GM18520 (cell line): ENCODE measurements around the gene CDH22.

Experiments used
- ATAC-seq: cut with Tn5 transposase; IDR thresholded peaks from one replicate; pipeline ENCODE4 v1.9.1; 2021; ENCODE audit not compliant: unreplicated experiment

The CDH22 gene

DNA sequence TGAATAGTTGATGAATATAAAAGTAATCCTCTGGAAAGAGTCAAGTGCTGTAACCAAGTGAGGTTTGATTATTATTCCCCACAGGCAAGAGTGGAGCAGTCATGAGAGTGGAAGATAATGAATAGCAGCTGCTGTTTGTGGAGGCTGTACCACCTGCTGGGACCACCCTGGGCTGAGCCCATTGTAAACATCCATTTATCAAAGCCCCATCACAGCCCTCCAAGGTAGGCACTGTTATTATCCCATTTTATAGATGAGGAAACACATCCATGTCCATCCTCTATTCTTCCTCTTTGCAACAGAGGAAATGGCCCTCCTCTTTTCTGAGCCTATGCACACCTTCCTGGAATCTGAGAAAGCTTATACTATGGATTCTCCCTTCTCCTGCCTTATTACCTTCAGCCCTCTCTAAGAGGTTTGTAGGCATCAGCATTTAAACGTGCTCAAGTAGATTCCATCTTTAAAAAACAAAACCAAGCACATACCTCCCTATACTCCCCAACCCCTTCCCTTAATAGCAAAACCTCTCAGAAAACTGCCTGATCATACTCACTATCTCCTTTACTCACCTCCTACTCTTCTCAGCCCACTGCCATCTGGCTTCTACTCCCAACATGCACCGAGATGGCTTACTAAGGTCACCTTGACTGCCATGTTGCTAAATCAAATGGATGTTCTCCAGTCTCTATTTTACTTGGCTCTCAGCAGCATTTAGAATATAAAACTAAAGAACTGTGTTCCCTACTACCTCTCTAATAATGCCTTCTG, 37.1 kb downstream of the CDH22 start:
- no peak for ATAC-seq

DNA sequence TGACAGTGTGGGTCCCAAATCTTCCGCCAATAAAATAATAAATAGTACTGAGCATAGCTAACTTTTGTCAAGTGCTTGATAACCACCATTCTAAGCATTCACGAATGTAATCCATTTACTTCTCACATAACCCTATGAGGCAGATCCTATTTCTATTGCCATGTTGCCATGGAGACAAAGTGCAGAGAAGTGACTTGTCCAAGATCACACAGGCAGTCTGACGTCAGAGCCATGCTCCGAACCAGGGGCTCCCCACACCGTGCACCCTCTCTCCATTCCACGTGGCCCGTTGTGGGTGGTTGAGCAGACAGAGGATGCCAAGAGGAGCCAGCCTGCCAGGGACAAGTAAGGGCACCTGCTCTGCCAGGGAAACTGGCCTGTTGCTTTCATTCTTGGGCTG, 38.9 kb downstream of the CDH22 start:
- ATAC-seq = no peak

DNA sequence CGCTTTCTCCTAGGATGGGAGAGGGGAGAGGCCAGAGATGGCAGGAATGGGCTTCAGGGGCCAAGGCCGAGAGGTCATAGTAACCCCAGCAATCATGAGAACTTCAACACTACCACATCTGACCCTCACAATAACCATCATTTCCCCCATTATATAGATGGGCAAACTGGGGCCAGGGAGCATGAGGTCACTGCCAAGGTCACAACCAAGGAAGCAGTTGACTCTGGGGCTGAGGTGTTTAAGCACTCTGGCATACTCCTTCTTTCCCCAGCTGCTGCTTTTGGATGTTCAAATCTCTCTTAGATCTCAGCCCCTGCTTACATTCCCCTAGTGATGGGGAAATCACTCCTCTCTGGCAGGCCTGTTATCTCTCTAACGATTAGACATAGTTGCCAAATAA, 39.6 kb downstream of the CDH22 start:
- no peak for ATAC-seq

DNA sequence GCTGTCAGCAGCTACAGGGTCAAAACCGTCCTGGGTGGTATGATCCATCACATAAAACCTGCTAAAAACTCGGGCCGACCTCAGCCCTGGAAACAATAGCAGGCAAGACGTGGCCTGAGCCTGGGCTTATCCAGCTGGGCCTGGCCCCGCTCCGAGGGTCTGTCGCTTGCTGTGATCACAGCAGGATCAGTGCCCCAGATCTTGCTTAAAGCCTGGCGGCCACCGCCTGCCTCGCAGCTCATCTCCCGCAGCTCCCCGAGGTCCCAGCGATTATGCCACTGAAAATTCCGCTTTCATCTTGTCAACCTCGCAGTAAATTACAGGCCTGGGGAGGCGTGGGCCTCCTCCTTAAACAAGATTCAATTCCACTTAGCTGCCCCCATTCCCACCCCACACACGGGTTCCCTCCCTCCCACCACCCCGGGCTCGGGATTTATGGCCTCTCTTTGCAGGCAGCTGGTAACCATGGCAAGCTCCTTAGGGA, 40.1 kb downstream of the CDH22 start:
- ATAC-seq = no peak

DNA sequence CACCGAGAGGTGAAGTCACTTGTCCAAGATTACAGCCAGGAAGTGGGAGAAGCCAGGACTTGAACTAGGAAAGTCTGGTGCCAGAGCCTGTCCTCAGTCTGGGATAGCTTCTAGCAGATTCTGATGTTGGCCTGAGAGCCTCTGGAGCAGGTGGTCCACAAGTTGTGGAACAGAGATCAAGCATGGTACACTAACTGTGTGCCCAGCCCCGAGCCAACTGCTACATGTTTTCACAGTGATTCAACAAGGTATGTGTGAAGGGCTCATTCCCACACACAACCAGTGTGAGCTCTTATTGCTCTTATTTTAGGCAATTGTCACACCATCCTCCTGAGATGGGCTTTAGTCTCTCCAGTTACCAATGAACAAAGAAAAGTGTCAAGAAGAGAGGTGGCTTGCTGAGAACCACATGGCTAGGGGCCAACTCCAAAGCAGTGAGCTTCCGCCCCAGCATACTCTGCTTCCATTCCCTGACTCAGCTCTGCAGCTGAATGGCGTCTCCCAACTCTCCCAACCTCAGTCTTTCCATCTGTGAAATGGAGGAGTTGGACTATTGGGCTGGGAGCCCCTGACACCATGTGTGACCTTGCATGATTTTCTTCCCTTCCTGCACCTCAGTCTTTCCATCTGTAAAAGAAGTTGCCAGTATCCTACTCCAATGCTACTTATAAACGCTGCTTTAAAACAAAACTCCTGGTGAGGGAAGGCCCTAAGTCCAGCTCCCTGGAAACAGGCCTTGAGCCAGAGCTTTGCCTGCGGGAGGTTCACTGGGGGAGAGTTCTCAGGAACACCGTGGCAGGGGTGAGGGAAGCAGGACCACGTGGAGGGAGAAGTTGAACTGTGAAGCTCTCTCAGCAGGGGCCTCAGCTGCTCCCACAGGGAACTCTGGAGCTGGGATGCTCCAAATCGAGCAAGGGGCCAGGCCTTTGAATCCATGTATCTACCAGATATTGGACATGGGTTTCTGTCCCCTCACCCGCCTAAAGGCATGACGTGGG, 40.9 kb downstream of the CDH22 start:
- no peak for ATAC-seq

DNA sequence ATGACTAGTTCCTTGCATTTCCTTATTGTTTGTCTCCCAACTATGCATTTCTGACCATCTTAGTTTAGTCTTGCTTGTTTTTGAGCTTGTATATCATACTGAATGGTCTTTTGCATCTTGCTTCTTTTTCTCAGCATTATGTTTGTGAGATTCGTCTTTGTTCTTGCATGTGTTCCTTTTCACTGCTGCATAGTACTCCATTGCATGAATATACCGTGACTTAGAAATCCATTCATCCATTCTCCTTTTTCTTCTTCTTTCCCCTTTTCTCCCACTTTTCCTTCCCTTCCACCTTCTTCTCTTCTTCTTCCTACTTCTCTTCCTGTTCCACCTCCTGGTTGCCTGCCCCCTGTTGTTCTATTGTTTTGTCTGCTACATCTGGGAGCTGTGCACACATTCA, 42.8 kb downstream of the CDH22 start:
- no peak for ATAC-seq

DNA sequence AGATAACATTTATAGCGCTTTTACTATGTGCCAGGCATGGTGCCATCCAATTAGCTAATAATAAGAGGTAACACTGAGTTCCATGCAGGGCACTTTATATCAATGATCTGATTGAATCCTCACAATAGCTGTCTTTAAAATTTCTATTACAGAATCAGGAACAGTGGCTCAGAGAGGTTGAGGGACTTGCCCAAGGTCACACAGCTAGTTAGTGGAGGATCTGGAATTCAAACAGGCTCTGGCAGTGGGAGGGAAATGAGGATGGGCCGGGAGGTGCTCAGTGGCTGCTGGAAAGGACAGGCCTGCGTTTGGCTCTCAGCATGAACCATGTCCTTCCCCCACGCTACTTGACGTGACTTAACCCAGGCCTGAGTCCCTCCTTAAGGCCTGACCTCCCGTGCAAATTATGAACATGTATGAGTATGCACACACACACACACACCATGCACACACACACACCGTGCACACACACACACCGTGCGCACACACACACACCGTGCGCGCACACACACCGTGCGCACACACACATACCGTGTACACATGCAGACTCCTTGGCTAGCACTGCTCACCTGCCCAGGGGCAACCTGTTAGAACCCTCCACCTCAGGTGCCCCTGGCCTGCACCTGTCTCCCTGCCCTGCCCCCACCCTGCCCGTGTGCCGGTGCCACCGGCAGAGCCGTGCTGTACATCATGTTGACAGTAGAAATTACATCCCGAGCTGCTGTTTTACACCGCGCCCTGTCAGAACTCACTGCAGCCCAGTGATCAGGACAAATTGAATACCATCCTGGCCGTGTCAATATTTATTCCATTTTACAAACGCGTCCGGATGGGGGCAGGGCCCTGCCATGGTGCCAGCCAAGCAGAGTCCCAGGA, 43.7 kb downstream of the CDH22 start:
- no peak for ATAC-seq

DNA sequence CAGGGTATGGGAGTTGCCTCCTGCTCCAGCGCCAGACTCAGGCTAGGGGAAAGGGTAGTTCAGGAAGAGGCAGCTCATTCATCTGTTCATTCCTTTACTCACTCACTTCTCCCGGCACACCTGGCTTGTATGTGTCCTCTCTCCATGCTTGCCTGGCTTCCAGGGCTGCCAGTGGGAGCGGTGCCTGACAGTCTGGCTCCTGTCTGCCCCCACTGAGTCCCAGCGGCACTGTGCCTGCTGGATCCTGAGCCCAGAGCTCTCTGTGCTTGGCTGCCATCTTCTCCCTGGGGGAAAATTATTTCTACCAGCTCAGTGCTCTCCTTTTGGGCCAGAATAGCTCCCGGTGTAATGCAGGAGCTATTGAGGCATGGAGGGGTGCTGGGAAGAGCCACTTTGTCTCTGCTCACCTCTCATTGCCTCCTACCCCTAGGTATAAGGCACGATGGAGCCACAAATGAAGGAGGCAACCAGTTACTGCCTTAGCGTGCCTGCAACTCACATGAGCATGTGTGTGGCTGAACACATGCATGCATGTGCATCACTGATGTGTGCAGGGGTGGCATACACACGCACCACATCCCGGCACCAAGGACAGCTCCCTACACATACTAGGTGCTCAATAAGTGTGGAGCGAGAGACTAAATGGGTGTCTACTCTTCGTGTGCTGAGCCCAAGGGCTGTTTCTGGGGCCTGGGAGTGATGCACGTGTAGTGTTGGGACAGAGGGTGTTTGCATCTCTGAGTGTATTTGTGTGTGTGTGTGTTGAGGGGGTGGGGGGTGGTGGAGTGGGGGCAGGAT, 46.6 kb downstream of the CDH22 start:
- no peak for ATAC-seq

DNA sequence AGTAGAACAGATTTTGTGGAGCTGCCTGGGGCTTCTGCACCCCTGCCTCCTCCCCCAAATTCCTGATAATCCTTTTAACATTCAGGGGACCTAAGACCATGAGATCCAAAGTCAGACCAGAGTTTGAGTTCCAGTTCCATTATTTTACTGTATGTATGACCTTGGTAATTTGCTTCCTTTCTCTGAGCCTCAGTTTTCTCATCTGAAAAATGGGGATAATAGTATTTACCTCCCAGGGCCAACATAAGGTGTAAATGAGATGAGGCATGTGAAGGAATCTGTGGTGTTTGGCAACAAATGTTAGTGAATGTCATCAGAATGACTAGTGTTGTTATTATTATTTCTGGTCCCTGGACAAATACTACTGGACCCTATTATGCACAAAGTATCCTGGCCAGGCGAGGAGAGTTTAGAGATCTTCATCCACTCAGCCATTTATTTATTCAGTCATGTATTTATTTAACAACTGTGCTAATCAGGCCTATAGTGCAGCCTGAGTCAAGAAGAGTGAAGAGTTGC, 47.3 kb downstream of the CDH22 start:
- ATAC-seq = no peak

DNA sequence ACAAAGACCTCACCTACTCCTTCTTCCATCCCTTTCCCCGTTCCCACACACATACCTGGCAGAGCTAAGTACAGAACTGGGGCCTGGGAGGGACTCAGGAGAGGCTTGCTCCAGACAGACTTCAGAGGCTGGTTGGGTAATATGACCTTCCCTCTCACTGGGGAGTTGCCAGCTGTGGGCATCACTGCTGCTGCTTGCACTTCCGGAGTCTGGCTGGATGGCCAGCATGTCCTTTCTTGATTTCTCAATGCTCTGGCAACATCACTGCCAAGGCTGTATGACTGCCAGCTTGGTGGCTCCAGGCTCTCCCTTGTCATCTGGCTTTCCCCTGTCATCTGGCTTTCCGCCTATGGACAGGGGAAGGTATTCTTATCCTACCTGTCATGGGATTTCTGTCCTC, 47.8 kb downstream of the CDH22 start:
- no peak for ATAC-seq

DNA sequence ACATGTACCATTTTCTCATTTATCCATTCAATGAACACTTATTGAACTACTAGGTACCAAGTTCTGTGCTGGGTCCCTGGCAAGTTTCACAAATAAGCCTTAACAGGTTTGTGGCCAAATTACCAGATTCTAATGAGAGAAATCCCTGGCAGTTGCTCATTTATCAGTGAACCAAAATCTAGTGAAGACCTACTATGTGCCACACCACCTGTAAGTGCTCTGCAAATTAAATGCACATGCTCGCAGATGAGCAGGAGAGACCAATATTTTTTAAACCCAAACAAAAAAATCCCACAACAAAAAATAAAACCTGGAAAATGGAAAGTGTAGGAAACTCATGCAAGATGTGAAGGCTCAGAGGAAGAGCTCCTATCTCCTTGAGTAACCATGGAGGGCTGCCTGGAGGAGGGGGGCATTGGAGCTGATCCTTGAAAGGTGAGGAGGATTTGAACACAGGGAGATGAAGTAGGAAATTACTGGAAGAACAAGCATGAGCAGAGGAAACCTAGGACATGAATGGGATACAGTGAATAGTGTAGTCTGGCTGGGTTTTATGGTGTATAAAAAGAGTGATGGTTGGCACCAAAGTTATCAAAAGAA, 48.9 kb downstream of the CDH22 start:
- ATAC-seq = no peak

DNA sequence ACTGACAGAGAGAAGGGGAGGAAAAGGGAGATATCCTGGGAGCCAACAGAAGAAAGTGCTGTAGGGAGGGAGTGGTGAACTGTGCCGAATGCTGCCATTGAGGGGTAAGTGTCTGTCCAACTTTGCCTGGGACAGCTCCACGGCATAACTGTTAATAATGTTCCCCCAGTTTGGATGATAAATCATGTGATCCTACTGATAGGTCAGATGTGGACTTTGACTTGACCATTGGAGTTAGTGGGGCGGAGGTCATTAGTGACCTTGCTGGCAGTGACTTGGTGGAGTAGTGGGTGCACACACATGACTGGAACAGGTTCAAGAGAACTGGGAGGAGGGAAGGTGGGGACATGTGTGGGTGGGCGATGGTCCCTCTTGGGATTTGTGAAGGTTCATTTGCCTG, 50.4 kb downstream of the CDH22 start:
- no peak for ATAC-seq

DNA sequence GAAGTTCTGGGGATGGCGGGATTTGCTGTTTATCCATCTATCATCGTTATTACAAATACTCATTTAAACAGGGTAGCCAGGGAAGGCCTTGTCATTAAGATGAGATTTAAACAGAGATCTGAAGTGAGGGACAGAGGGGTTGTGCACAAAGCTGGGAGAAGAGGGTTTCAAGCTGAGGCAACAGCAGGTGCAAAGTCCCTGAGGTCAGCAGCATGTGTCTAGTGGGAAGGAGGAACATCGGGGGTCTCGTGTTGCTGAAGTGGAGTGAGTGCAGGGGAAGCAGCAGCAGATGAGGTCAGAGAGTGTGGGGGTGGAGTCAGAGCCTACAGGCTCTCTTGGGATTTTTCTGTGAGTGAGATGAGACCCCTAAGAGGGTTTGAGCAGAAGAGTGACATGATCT, 52.0 kb downstream of the CDH22 start:
- no peak for ATAC-seq

DNA sequence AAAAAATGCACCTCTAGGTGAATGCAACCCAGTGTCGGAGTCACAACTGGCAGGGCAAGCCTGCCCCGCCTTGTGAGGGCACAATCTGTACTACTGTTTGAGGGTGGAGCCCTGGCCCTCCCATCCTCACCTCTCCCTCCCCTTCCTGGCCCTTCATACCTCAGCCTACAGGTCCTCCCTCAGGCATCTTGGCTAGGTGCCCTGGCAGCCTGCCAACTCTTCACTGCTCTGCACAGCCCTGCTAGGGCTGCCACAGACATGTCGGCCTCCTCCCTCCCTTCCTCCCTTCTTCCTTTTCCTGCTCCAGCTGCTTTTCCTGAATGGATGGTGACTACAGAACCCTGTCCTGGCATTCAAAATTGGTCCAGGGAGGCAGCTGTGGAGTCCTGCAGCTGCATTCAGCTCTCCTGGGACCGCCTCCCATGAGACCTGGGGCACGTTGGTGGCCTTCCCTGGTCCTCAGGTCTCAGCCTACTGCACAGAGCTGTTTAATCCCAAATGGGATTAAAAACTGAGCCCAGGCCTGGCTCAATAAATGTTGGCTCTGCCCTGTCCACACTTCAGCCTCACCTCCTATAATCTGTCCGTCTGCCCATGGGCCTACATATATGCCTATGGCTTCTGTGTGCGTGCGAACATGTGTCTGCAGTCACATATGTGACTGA, 52.7 kb downstream of the CDH22 start:
- no peak for ATAC-seq

DNA sequence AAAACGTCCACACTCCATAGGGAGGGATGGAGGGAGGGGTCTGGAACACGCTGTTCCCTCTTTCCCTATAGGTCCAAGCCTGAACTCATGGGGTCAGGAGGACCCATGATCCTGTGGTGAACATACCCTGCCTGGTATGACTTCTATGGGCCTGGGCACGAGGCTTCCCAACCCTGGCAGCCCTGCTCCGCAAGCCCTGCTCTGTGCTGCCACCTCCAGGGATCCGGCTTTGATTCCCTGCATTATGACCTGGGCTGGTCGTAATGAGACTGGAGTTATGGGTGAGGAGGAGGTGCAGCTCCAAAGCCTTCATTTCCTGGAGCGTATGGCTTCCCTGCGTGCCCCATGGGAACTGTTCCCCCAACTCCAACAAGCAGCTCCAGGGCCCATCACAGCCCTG, 54.9 kb downstream of the CDH22 start:
- ATAC-seq = no peak

DNA sequence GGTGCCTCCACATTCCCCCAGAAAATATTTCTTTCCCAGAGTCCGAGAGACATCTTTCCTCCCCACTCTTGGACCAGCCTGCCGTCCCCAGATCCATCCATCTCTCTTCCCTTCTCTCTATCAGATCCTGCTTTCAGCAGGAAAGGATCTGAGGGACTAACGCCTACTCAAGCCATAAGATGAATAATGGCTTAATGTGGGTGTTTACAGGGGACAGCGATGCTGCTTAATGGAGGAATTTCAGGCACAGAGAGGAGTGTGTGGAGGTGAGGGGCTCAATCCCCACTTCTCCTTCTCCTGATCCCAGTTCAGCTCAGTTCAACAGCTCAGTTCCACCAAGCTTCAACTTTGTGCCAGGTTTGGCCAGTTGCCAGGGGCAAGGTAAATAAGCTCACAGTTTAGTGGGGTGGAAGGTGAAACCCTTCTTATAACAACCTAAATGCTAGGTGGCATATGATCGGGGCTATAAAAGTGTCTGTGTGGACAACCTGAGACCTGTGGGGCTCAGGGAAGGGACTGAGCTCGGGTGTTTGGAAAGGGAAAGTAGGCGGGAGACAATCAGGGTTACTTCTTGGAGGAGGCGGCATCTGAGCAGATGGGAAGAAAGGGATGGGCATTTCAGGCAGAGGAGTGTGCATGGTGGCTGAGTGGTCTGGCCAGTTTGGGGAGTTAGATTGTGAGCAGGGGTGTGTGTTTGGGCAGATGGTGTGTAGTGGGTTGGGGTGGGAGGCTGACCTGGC, 55.8 kb downstream of the CDH22 start:
- no peak for ATAC-seq

DNA sequence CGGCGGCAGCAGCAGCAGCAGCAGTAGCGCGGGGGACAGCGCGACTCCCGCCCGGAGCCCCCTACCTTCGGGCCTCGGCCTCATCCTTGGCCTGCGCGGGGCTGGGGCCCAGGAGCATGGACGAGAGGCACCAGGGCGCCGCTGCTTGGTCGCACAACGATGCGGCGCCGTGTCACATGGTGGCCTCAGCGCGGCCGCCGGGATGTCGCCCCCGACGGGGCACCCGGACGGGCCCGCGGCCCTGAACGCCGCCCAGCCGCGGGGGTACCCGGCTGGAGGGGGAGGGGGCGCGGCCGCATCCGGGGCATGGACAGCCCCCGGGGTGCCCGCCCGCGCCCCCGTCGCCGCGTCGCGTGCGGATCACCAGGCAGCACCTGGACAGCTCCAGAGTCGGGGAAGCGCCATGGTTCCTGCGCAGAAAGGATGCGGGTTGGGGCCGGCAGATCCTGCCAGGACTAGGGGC, 57.1 kb downstream of the CDH22 start:
- ATAC-seq = no peak

DNA sequence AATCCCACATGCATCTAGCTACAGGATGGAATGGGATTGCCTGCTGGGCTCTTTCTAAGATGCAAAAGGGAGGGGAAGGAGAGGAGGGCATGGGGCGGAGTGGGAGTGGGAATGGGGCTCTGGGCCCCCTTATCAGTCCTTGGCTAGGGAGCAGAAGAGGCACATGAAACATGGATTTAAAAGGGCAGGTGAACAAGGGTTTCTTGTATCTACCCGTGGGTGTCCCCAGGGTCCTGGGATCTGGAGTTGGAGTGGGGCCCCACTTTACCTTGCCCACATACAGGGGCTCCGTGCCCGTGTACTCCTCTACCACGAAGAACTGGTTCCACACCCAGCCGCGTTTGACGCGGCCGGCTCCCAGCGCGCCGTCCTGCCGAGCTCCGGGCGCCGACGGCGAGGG, 57.5 kb downstream of the CDH22 start:
- no peak for ATAC-seq
